Mesothelial cell of epicardium (in vitro differentiated cells): ENCODE measurements around the gene MAPT. TPM values are rescaled to one million over a fixed set of nuclear protein-coding genes. Genes with fewer than 3 reads are reported as not detected.
"Not testable (repeated sequence)": the region's sequence is repeated elsewhere in the genome, so short reads cannot be mapped to it uniquely, and the experiment has no call there.

Source experiments
- DNase-seq, 2 experiments: peaks; one replicate each; pipeline ENCODE4 v3.0.0; 2021; ENCODE audit warnings: low spot score in 2 of 2; ENCODE audit not compliant: unreplicated experiment in 2 of 2
- H3K27ac Mint-ChIP-seq: 2 replicates; pipeline ENCODE4 v1.8.0; 2021; ENCODE audit warnings: mixed read lengths
- H3K27me3 Mint-ChIP-seq: 2 replicates; pipeline ENCODE4 v1.8.0; 2021; ENCODE audit warnings: low read depth, mixed read lengths
- H3K36me3 Mint-ChIP-seq: 2 replicates; pipeline ENCODE4 v1.8.0; 2021; ENCODE audit warnings: mixed read lengths
- H3K4me1 Mint-ChIP-seq: 2 replicates; pipeline ENCODE4 v1.8.0; 2021; ENCODE audit warnings: mixed read lengths
- H3K4me3 Mint-ChIP-seq: 2 replicates; pipeline ENCODE4 v1.8.0; 2021; ENCODE audit warnings: mild to moderate bottlenecking, moderate library complexity, mixed read lengths
- H3K9me3 Mint-ChIP-seq: 2 replicates; pipeline ENCODE4 v1.8.0; 2021; ENCODE audit warnings: mixed read lengths
- total RNA-seq: library from RNA; stranded (reverse); gene quantifications from 3 replicates; pipeline ENCODE4 v1.2.1, GENCODE V29; 2021
- TF ChIP-seq, protein P1 (sequence below): fragments of 200-600 bp; sonication (generic); IDR thresholded peaks from one replicate; pipeline ENCODE4 v1.5.0; 2021; ENCODE audit warnings: antibody characterized with exemption; ENCODE audit not compliant: unreplicated experiment

Gene MAPT
- total RNA-seq, 1 donor from 2014 or later, result 2.8 TPM

GRCh38 chr17:46001390-46002310 lies 107.3 kb downstream of the MAPT start:
- no peak for DNase-seq
- no peaks in the 10 kb centered on the region for H3K36me3 Mint-ChIP-seq
- TF ChIP-seq, protein P1, sequence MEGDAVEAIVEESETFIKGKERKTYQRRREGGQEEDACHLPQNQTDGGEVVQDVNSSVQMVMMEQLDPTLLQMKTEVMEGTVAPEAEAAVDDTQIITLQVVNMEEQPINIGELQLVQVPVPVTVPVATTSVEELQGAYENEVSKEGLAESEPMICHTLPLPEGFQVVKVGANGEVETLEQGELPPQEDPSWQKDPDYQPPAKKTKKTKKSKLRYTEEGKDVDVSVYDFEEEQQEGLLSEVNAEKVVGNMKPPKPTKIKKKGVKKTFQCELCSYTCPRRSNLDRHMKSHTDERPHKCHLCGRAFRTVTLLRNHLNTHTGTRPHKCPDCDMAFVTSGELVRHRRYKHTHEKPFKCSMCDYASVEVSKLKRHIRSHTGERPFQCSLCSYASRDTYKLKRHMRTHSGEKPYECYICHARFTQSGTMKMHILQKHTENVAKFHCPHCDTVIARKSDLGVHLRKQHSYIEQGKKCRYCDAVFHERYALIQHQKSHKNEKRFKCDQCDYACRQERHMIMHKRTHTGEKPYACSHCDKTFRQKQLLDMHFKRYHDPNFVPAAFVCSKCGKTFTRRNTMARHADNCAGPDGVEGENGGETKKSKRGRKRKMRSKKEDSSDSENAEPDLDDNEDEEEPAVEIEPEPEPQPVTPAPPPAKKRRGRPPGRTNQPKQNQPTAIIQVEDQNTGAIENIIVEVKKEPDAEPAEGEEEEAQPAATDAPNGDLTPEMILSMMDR, result no peak
- no peak overlapping the region for H3K4me3 Mint-ChIP-seq
- H3K4me1 Mint-ChIP-seq, result no peaks in the 10 kb centered on the region
- H3K27me3 Mint-ChIP-seq, result no peaks in the 10 kb centered on the region
- H3K27ac Mint-ChIP-seq, result no peak overlapping the region
- peaks cover 6% of the 10 kb centered on the region for H3K9me3 Mint-ChIP-seq

- DNase-seq, result peak; percentile 59 to 82
Measured at GRCh38 chr17:46002311-46002972, 108.1 kb downstream of the MAPT start.

GRCh38 chr17:46002973-46003316 lies 108.6 kb downstream of the MAPT start:
- Mint-ChIP-seq H3K4me1 (no peaks in the 10 kb centered on the region), H3K27ac (no peak overlapping the region), H3K27me3 (no peaks in the 10 kb centered on the region), H3K9me3 (peaks cover 6% of the 10 kb centered on the region), H3K4me3 (no peak overlapping the region), H3K36me3 (no peaks in the 10 kb centered on the region)
- no peak for DNase-seq
- TF ChIP-seq, protein P1, result no peak

More at GRCh38 chr17:46002311-46002972, 108.1 kb downstream of the MAPT start:
- no peak overlapping the region for H3K4me3 Mint-ChIP-seq
- H3K27ac Mint-ChIP-seq, result no peak overlapping the region
- no peaks in the 10 kb centered on the region for H3K36me3 Mint-ChIP-seq
- peaks cover 6% of the 10 kb centered on the region for H3K9me3 Mint-ChIP-seq
- H3K27me3 Mint-ChIP-seq, result no peaks in the 10 kb centered on the region
- no peaks in the 10 kb centered on the region for H3K4me1 Mint-ChIP-seq
- TF ChIP-seq, protein P1, result peak; percentile 95

GRCh38 chr17:46003907-46004748 lies 109.8 kb downstream of the MAPT start:
- TF ChIP-seq, protein P1, result no peak
- H3K27ac Mint-ChIP-seq, result no peak overlapping the region
- peaks cover 6% of the 10 kb centered on the region for H3K9me3 Mint-ChIP-seq

GRCh38 chr17:46006082-46006481 lies 111.7 kb downstream of the MAPT start:
- not testable (repeated sequence) for H3K4me3 Mint-ChIP-seq, H3K36me3 Mint-ChIP-seq, H3K27ac Mint-ChIP-seq, H3K9me3 Mint-ChIP-seq, H3K4me1 Mint-ChIP-seq, DNase-seq, H3K27me3 Mint-ChIP-seq

More at GRCh38 chr17:46003907-46004748, 109.8 kb downstream of the MAPT start:
- no peaks in the 10 kb centered on the region for H3K27me3 Mint-ChIP-seq
- no peaks in the 10 kb centered on the region for H3K4me1 Mint-ChIP-seq
- H3K4me3 Mint-ChIP-seq, result no peak overlapping the region
- DNase-seq, result no peak
- H3K36me3 Mint-ChIP-seq, result no peaks in the 10 kb centered on the region
